GM18867 (cell line): ENCODE measurements around the gene LRRC41.
"Not testable (repeated sequence)": the region's sequence is repeated elsewhere in the genome, so short reads cannot be mapped to it uniquely, and the experiment has no call there.

Experiments used
- ATAC-seq: cut with Tn5 transposase; IDR thresholded peaks from one replicate; pipeline ENCODE4 v1.9.1; 2021; ENCODE audit warnings: mild to moderate bottlenecking, moderate library complexity; ENCODE audit not compliant: unreplicated experiment

Gene LRRC41

DNA sequence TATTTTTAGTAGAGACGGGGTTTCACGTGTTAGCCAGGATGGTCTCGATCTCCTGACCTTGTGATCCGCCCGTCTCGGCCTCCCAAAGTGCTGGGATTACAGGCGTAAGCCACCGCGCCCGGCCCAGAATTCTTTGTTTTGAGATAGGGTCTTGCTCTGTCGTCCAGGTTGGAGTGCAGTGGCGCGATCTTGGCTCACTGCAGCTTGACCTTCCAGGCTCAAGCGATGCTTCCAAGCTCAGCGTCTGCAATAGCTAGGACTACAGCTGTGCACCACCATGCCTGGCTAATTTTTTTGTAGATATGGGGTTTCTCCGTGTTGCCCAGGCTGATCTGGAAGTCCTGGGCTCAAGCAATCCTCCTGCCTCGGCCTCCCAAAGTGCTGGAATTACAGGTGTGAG is 57.3 kb downstream of the LRRC41 start:
- not testable (repeated sequence) for ATAC-seq

DNA sequence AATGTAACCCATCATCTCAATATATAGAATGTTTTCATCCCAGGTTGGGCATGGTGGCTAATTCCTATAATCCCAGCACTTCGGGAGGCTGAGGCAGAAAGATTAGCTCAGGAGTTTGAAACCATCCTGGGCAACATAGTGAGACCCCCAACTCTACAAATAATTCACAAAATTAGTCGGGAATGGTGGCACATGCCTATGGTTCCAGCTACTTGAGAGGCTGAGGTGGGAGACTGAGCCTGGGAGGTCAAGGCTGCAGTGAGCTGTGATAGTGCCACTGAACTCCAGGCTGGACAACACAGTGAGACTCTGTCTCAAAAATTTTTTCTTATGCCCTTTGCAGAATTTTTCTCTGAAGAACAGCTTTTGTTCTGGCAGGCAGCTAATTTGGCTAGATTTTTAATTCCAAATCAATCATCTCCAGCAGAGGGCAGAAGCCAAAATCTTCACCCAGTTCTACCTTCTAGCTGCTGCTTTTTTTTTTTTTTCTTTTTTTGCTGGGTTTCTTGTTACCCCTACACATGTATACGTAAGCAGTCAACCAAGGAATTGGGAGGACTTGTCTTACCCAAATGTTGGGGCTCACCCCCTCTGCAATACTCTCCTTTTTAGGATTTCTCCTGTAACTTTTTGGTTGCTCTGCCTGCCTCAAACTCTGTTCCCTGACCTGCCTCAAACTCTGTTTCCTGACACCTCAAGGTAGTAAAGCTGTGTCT is 58.6 kb downstream of the LRRC41 start:
- ATAC-seq, result no peak

DNA sequence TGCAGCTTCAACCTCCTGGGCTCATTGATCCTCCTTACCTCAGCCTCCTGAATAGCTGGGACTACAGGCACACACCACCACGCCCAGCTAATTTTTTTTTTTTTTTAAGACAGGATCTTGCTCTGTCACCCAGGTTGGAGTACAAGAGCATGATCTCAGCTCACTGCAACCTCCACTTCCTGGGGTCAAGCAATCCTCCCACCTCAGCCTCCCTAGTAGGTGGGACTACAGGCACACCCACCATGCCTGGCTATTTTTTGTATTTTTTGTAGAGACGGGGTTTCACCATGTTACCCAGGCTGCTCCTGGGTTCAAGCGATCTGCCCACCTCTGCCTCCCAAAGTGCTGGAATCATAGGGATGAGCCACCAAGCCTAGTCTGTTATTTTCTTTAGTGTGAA is 59.6 kb downstream of the LRRC41 start:
- ATAC-seq, result not testable (repeated sequence)

DNA sequence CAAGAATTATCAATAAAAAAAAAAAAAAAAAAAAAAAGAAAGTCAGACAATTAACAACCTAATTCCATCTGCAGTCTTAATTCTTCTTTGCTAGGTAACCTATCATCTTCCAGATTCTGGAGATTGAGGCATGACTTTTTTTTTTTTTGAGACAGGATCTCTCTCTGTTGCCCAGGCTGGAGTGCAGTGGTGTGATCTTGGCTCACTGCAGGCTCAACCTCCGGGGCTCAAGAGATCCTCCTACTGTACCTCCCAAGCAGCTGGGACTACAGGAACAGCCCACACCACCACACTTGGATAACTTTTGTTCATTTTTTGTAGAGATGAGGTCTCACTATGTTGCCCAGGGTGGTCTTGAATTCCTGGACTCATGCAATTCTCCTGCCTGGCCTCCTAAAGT is 60.5 kb downstream of the LRRC41 start:
- no peak for ATAC-seq

DNA sequence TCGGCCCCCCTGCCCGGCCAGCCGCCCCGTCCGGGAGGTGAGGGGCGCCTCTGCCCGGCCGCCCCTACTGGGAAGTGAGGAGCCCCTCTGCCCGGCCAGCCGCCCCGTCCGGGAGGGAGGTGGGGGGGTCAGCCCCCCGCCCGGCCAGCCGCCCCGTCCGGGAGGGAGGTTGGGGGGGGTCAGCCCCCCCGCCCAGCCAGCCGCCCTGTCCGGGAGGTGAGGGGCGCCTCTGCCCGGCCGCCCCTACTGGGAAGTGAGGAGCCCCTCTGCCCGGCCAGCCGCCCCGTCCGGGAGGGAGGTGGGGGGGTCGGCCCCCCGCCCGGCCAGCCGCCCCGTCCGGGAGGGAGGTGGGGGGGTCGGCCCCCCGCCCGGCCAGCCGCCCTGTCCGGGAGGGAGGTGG is 61.7 kb downstream of the LRRC41 start:
- not testable (repeated sequence) for ATAC-seq

DNA sequence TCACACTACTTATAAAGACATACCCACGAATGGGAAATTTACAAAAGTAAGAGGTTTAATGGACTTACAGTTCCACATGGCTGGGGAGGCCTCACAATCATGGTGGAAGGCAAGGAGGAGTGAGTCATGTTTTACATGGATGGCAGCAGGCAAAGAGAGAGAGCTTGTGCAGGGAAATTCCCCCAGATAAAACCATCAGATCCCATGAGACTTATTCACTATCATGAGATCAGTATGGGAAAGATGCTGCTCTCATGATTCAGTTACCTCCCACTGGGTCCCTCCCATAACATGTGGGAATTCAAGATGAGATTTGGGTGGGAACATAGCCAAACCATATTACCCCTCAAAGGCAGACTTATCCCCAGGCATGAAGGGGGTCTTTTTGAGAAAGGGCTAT is 64.6 kb downstream of the LRRC41 start:
- ATAC-seq, result not testable (repeated sequence)

DNA sequence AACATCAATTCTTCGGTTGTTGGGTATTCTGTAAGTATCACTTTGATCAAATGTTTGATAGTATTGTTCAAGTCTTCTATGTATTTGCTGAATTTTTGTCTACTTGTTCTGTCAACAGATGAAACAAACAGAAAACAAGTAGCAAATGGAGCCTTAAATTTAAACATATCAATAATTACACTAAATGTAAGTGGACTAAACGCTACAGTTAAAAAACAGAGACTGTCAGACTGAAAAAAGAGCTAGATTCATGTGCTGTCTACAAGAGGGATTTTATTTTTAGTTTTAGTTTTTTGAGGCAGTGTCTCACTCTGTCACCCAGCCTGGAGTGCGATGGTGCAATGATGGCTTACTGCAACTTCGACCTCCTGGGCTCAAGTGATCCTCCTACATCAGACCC is 66.5 kb downstream of the LRRC41 start:
- no peak for ATAC-seq

DNA sequence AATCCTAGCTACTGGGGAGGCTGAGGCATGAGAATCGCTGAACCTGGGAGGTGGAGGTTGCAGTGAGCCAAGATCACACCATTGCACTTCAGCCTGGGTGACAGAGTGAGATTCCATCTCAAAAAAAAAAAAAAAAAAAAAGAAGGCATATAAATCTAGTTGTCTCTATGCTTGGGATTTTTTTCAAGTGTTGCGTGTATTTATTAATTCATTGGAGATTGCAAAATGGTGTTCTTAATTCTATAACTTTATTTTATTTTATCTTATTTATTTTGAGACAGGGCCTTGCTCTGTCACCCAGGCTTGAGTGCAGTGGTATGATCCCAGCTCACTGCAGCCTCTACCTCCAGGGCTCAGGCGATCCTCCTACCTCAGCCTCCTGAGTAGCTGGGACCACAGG is 72.2 kb downstream of the LRRC41 start:
- ATAC-seq, result not testable (repeated sequence)
